Trophoblast cell (in vitro differentiated cells and primary cell): ENCODE data around the gene GADD45B.
"Not testable (repeated sequence)": the region's sequence is repeated elsewhere in the genome, so short reads cannot be mapped to it uniquely, and the experiment has no call there.

ENCODE experiments used
- DNase-seq, 2 donors: peaks; one replicate each; pipeline ENCODE4 v3.0.0-alpha.2; 2016
- H2AFZ ChIP-seq: 2 replicates; pipeline ENCODE4 v1.6.1; 2013; ENCODE audit warnings: low read length, moderate library complexity, mild to moderate bottlenecking; ENCODE audit not compliant: insufficient read depth, poor library complexity
- H2AK5ac ChIP-seq: 2 replicates; pipeline ENCODE4 v1.6.1; 2013; ENCODE audit warnings: mild to moderate bottlenecking, low read length
- H2BK120ac ChIP-seq: 2 replicates; pipeline ENCODE4 v1.6.1; 2013; ENCODE audit warnings: low read length, mild to moderate bottlenecking, moderate library complexity; ENCODE audit not compliant: insufficient read depth, poor library complexity
- H2BK12ac ChIP-seq: 2 replicates; pipeline ENCODE4 v1.6.1; 2013; ENCODE audit warnings: mild to moderate bottlenecking, low read length, moderate library complexity
- H2BK5ac ChIP-seq: 2 replicates; pipeline ENCODE4 v1.6.1; 2013; ENCODE audit warnings: low read length, low read depth, moderate library complexity, mild to moderate bottlenecking; ENCODE audit not compliant: poor library complexity
- H3K14ac ChIP-seq: 2 replicates; pipeline ENCODE4 v1.6.1; 2013; ENCODE audit warnings: mild to moderate bottlenecking, low read length
- H3K18ac ChIP-seq: 2 replicates; pipeline ENCODE4 v1.6.1; 2013; ENCODE audit warnings: mild to moderate bottlenecking, low read length
- H3K23ac ChIP-seq: 2 replicates; pipeline ENCODE4 v1.6.1; 2013; ENCODE audit warnings: low read length
- H3K27ac ChIP-seq: 2 replicates; pipeline ENCODE4 v1.5.1; 2013; ENCODE audit warnings: low read depth, mild to moderate bottlenecking, inconsistent platforms, low read length, moderate library complexity
- H3K27me3 ChIP-seq: 2 replicates; pipeline ENCODE4 v1.6.1; 2013; ENCODE audit warnings: inconsistent platforms, mild to moderate bottlenecking, low read length, moderate library complexity; ENCODE audit not compliant: insufficient read depth
- H3K36me3 ChIP-seq, 2 experiments: 1 replicate in 1 of 2; 2 replicates in 1 of 2; pipeline ENCODE4 v1.6.1; 2013; ENCODE audit warnings: low read length in 2 of 2, mild to moderate bottlenecking in 2 of 2, moderate library complexity in 1 of 2; ENCODE audit not compliant: insufficient read depth in 2 of 2, control insufficient read depth in 1 of 2
- H3K4ac ChIP-seq: 2 replicates; pipeline ENCODE4 v1.6.1; 2013; ENCODE audit warnings: low read depth, mild to moderate bottlenecking, low read length, moderate library complexity
- H3K4me1 ChIP-seq, 2 experiments: 1 replicate in 1 of 2; 2 replicates in 1 of 2; pipeline ENCODE4 v1.6.1; 2013; ENCODE audit warnings: low read length in 2 of 2, mild to moderate bottlenecking in 2 of 2, moderate library complexity in 1 of 2; ENCODE audit not compliant: insufficient read depth in 2 of 2, control insufficient read depth in 1 of 2
- H3K4me2 ChIP-seq: 2 replicates; pipeline ENCODE4 v1.6.1; 2013; ENCODE audit warnings: inconsistent platforms, mild to moderate bottlenecking, low read length, moderate library complexity
- H3K4me3 ChIP-seq: 2 replicates; pipeline ENCODE4 v1.5.1; 2013; ENCODE audit warnings: mild to moderate bottlenecking, low read depth, low read length, inconsistent platforms
- H3K79me1 ChIP-seq: one replicate; pipeline ENCODE4 v1.6.1; 2013; ENCODE audit warnings: low read length
- H3K79me2 ChIP-seq: 2 replicates; pipeline ENCODE4 v1.6.1; 2013; ENCODE audit warnings: low read length, mild to moderate bottlenecking; ENCODE audit not compliant: control insufficient read depth, insufficient read depth, poor library complexity
- H3K9ac ChIP-seq: 2 replicates; pipeline ENCODE4 v1.6.1; 2013; ENCODE audit warnings: mild to moderate bottlenecking, low read length
- H3K9me3 ChIP-seq: 2 replicates; pipeline ENCODE4 v1.6.1; 2013; ENCODE audit warnings: low read depth, mild to moderate bottlenecking, control low read depth, inconsistent platforms, low read length; ENCODE audit not compliant: insufficient read depth
- H4K12ac ChIP-seq: 2 replicates; pipeline ENCODE4 v1.6.1; 2013; ENCODE audit warnings: low read depth, mild to moderate bottlenecking, low read length, moderate library complexity
- H4K8ac ChIP-seq: 2 replicates; pipeline ENCODE4 v1.6.1; 2013; ENCODE audit warnings: low read depth, mild to moderate bottlenecking, low read length, moderate library complexity
- H4K91ac ChIP-seq: one replicate; pipeline ENCODE4 v1.6.1; 2013; ENCODE audit warnings: low read depth, mild to moderate bottlenecking, low read length, moderate library complexity
- WGBS: extraction: QIAGEN DNeasy Blood & Tissue Kit; methylation state at CpG from one replicate; pipeline ENCODE4 v1.1.7; 2013; ENCODE audit warnings: missing lambda C conversion rate; ENCODE audit not compliant: insufficient read length, insufficient coverage; ENCODE audit errors: extremely low coverage; 5-methylcytosine and 5-hydroxymethylcytosine counted together

Gene GADD45B

DNA sequence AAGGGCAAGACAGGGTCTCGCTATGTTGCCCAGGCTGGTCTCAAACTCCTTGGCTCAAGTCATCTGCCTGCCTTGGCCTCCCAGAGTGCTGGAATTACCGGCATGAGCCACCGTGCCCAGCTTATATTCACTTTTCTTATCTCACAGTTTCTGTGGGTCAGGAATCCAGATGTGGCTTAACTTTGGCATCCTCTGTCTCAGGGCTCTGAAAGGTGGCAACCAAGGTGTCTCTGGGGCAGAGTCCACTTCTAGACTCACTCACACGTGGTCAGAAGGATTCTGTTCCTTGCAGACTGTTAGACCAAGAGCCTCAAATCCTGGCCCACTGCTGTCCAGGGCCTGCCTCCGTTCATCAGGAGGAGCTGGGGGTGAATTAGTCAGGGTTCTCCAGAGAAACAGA lies 11.5 kb upstream of the GADD45B start:
- Histone ChIP-seq H3K4ac (no peak overlapping the region), H3K9ac (no peak overlapping the region), H3K4me3 (no peak overlapping the region)

GRCh38 chr19:2468596-2468995 lies 7.3 kb upstream of the GADD45B start:
- Histone ChIP-seq H4K8ac (no peak overlapping the region), H2BK12ac (peak overlapping the region; percentile 89), H3K79me1 (peaks cover 20% of the 10 kb centered on the region), H3K79me2 (no peaks in the 10 kb centered on the region), H3K14ac (peak overlapping the region; percentile 10), H3K23ac (no peak overlapping the region), H3K4me1 (peaks cover 7 to 10% of the 10 kb centered on the region in 2 experiments), H4K12ac (no peak overlapping the region), H3K9ac (no peak overlapping the region), H3K27ac (peak overlapping the region; percentile 94), H2AFZ (no peak overlapping the region), H2BK120ac (peak overlapping the region; percentile 90), H3K9me3 (no peaks in the 10 kb centered on the region), H4K91ac (peak overlapping the region; percentile 86), H2BK5ac (peak overlapping the region; percentile 89), H3K4me2 (no peak overlapping the region), H3K4ac (no peak overlapping the region), H2AK5ac (no peak overlapping the region), H3K36me3 (no peaks in the 10 kb centered on the region), H3K27me3 (no peaks in the 10 kb centered on the region), H3K18ac (no peak overlapping the region), H3K4me3 (no peak overlapping the region)
- DNase-seq, result no peak
- no CpG with 5 or more reads among the region's 12 CpGs for WGBS

More for the DNA sequence above, 11.5 kb upstream of the GADD45B start:
- Histone ChIP-seq H4K91ac (no peak overlapping the region), H4K12ac (no peak overlapping the region), H3K23ac (no peak overlapping the region), H3K18ac (no peak overlapping the region), H3K4me1 (peaks cover 7% of the 10 kb centered on the region in 2 experiments), H3K14ac (no peak overlapping the region), H2AK5ac (no peak overlapping the region), H3K79me2 (peaks cover 6% of the 10 kb centered on the region), H4K8ac (no peak overlapping the region), H3K9me3 (no peaks in the 10 kb centered on the region), H3K4me2 (no peak overlapping the region), H2BK5ac (no peak overlapping the region), H3K27ac (no peak overlapping the region), H2BK120ac (no peak overlapping the region), H3K79me1 (peaks cover 23% of the 10 kb centered on the region), H3K27me3 (no peaks in the 10 kb centered on the region), H3K36me3 (no peaks in the 10 kb centered on the region), H2BK12ac (peak overlapping the region; percentile 19), H2AFZ (no peak overlapping the region)
- DNase-seq, result peak in 1 of 2 donors; percentile 41
- WGBS, result no CpG with 5 or more reads among the region's 5 CpGs

- no CpG with 5 or more reads among the region's 23 CpGs for WGBS
- Histone ChIP-seq H3K27ac (peak overlapping the region; percentile 94), H3K23ac (no peak overlapping the region), H4K91ac (peak overlapping the region; percentile 86), H4K8ac (peak overlapping the region; percentile 56), H3K4me2 (peak overlapping the region; percentile 32), H3K36me3 (no peaks in the 10 kb centered on the region), H2BK120ac (peak overlapping the region; percentile 27), H3K27me3 (no peaks in the 10 kb centered on the region), H3K4me1 (peaks cover 7 to 10% of the 10 kb centered on the region in 2 experiments), H3K9me3 (no peaks in the 10 kb centered on the region), H3K14ac (peak overlapping the region; percentile 40), H3K79me2 (no peaks in the 10 kb centered on the region), H3K9ac (no peak overlapping the region), H4K12ac (no peak overlapping the region), H3K18ac (peak overlapping the region; percentile 25), H2AK5ac (peak overlapping the region; percentile 16), H2AFZ (no peak overlapping the region), H2BK5ac (peak overlapping the region; percentile 89), H3K79me1 (peaks cover 20% of the 10 kb centered on the region), H3K4ac (peak overlapping the region; percentile 25), H2BK12ac (peak overlapping the region; percentile 89), H3K4me3 (no peak overlapping the region)
- DNase-seq, result peak; percentile 76 to 84
These were observed 6.6 kb upstream of the GADD45B start for GRCh38 chr19:2469102-2469914.

- not testable (repeated sequence) for H3K9ac ChIP-seq, H4K12ac ChIP-seq, H3K4me3 ChIP-seq, H4K8ac ChIP-seq, H3K79me2 ChIP-seq, H3K4me2 ChIP-seq, H3K9me3 ChIP-seq, H3K27me3 ChIP-seq, H3K23ac ChIP-seq, H2AFZ ChIP-seq, DNase-seq, H3K36me3 ChIP-seq
- Histone ChIP-seq H3K4me1 (peaks cover 9 to 12% of the 10 kb centered on the region in 2 experiments), H2BK120ac (peak overlapping the region; percentile 23), H3K14ac (peak overlapping the region; percentile 40), H3K18ac (peak overlapping the region; percentile 25), H2BK12ac (peak overlapping the region; percentile 67), H3K79me1 (peaks cover 22% of the 10 kb centered on the region), H3K27ac (peak overlapping the region; percentile 94), H2BK5ac (peak overlapping the region; percentile 42), H4K91ac (peak overlapping the region; percentile 86), H2AK5ac (peak overlapping the region; percentile 16), H3K4ac (peak overlapping the region; percentile 17)
- no CpG with 5 or more reads among the region's 8 CpGs for WGBS
These were observed 6.1 kb upstream of the GADD45B start for GRCh38 chr19:2469915-2470200.
